PFSK-1 (cell line): ENCODE data around the gene VTA1.

Experiments used
- FOXP2 ChIP-seq: optimal IDR thresholded peaks from 2 replicates; pipeline ENCODE3; 2011; ENCODE audit warnings: borderline replicate concordance, control low read depth, inconsistent platforms; ENCODE audit not compliant: insufficient read depth; ENCODE audit errors: extremely low read length, extremely low read depth
- POLR2AphosphoS5 ChIP-seq: IDR thresholded peaks from 2 replicates; pipeline ENCODE4 v1.6.1; 2012; ENCODE audit warnings: low read depth, mild to moderate bottlenecking, control low read depth, low read length, moderate library complexity
- SIN3A ChIP-seq: IDR thresholded peaks from 2 replicates; pipeline ENCODE4 v1.6.1; 2012; ENCODE audit warnings: mild to moderate bottlenecking, low read length, moderate library complexity, borderline replicate concordance; ENCODE audit not compliant: insufficient read depth
- TAF1 ChIP-seq: IDR thresholded peaks from 2 replicates; pipeline ENCODE4 v1.6.1; 2012; ENCODE audit warnings: low read length, control low read depth, borderline replicate concordance; ENCODE audit not compliant: insufficient read depth
- TF ChIP-seq, protein P1 (sequence below), 2 experiments: IDR thresholded peaks; 2 replicates each; pipeline versions ENCODE4 v1.6.1 to v1.8.0; 2011 to 2012; ENCODE audit warnings: low read depth in 2 of 2, low read length in 2 of 2, control low read depth in 1 of 2, inconsistent platforms in 1 of 2, mild to moderate bottlenecking in 1 of 2, moderate library complexity in 1 of 2; ENCODE audit not compliant: insufficient read depth in 1 of 2

DNA sequence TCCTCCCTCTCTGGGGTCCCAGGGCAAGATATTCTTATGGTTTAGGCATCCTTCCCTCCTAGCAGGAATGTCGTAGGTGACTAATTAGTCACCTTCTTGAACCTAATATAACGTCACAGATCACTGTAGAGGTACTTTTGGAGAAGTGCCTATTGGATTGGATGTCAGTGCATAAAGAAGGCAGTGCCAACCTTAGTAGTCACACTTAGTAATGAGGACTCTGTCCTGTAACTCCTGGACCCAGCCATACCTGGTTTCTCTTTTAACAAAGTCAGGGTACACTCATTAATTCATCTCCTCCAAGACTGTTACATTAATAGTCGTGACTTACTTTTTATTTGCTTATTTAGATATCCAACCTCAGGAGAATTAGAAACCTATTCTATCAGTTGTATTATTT, 20.0 kb downstream of the VTA1 start:
- TF ChIP-seq TAF1: no peak
- no peak for TF ChIP-seq SIN3A
- no peak for TF ChIP-seq POLR2AphosphoS5
- TF ChIP-seq, protein P1, sequence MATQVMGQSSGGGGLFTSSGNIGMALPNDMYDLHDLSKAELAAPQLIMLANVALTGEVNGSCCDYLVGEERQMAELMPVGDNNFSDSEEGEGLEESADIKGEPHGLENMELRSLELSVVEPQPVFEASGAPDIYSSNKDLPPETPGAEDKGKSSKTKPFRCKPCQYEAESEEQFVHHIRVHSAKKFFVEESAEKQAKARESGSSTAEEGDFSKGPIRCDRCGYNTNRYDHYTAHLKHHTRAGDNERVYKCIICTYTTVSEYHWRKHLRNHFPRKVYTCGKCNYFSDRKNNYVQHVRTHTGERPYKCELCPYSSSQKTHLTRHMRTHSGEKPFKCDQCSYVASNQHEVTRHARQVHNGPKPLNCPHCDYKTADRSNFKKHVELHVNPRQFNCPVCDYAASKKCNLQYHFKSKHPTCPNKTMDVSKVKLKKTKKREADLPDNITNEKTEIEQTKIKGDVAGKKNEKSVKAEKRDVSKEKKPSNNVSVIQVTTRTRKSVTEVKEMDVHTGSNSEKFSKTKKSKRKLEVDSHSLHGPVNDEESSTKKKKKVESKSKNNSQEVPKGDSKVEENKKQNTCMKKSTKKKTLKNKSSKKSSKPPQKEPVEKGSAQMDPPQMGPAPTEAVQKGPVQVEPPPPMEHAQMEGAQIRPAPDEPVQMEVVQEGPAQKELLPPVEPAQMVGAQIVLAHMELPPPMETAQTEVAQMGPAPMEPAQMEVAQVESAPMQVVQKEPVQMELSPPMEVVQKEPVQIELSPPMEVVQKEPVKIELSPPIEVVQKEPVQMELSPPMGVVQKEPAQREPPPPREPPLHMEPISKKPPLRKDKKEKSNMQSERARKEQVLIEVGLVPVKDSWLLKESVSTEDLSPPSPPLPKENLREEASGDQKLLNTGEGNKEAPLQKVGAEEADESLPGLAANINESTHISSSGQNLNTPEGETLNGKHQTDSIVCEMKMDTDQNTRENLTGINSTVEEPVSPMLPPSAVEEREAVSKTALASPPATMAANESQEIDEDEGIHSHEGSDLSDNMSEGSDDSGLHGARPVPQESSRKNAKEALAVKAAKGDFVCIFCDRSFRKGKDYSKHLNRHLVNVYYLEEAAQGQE (IDR thresholded peaks at IDR 0.05; ENCODE audit: insufficient read depth in 1 of 2, low read depth in 2 of 2, low read length in 2 of 2): no peak
- TF ChIP-seq FOXP2: no peak
